Suprapubic skin (tissue), 4 donors: Measurements from ENCODE around the gene P2RX2. TPM values are rescaled to one million over a fixed set of nuclear protein-coding genes. Genes with fewer than 3 reads are reported as not detected.

Experiments
- DNase-seq, 2 donors: peaks; one replicate each; pipeline ENCODE4 v3.0.0-alpha.2; 2019; ENCODE audit warnings: low spot score in 2 of 2
- H3K27ac ChIP-seq: fragments of 200-600 bp; sonication (generic); one replicate; pipeline ENCODE4 v1.5.1; 2019
- H3K27me3 ChIP-seq: fragments of 200-600 bp; sonication (generic); one replicate; pipeline ENCODE4 v1.5.1; 2019
- H3K36me3 ChIP-seq: fragments of 200-600 bp; sonication (generic); one replicate; pipeline ENCODE4 v1.5.1; 2019
- H3K4me1 ChIP-seq: fragments of 200-600 bp; sonication (generic); one replicate; pipeline ENCODE4 v1.5.1; 2019
- H3K4me3 ChIP-seq: fragments of 200-600 bp; sonication (generic); one replicate; pipeline ENCODE4 v1.5.1; 2019; ENCODE audit warnings: mild to moderate bottlenecking
- H3K9me3 ChIP-seq: fragments of 200-600 bp; sonication (generic); one replicate; pipeline ENCODE4 v1.5.1; 2019
- EP300 ChIP-seq: sonication (generic); formaldehyde crosslinking; IDR thresholded peaks from one replicate; pipeline ENCODE4 v1.6.1; 2017; ENCODE audit warnings: antibody characterized with exemption
- POLR2A ChIP-seq, 2 donors: fragments of 450-650 bp; IDR thresholded peaks; one replicate each; pipeline ENCODE4 v1.6.1; 2017; ENCODE audit warnings: antibody characterized with exemption in 2 of 2, mild to moderate bottlenecking in 2 of 2, moderate library complexity in 2 of 2
- POLR2AphosphoS5 ChIP-seq, 3 donors: sonication (generic); formaldehyde crosslinking; IDR thresholded peaks; one replicate each; pipeline ENCODE4 v1.6.1; 2017; ENCODE audit warnings: antibody characterized with exemption in 3 of 3
- WGBS: methylation state at CpG from one replicate; pipeline ENCODE4 v1.1.5; 2018; 5-methylcytosine and 5-hydroxymethylcytosine counted together
- total RNA-seq, 4 donors: library from RNA; depleted of rRNA; stranded (reverse); fragments of >200 nt; gene quantifications; one replicate each; pipeline ENCODE4 v1.1.0, GENCODE V29; 2016
- TF ChIP-seq, protein P1 (sequence below), 2 donors: fragments of 200-600 bp in 1 of 2; fragments of 450-650 bp in 1 of 2; sonication (generic) in 1 of 2; IDR thresholded peaks; one replicate each; pipeline ENCODE4 v1.5.1; 2016 to 2019; ENCODE audit warnings: antibody characterized with exemption in 2 of 2, mild to moderate bottlenecking in 1 of 2, moderate library complexity in 1 of 2

The P2RX2 gene
- total RNA-seq, 4 donors from 2014 or later: not detected

DNA sequence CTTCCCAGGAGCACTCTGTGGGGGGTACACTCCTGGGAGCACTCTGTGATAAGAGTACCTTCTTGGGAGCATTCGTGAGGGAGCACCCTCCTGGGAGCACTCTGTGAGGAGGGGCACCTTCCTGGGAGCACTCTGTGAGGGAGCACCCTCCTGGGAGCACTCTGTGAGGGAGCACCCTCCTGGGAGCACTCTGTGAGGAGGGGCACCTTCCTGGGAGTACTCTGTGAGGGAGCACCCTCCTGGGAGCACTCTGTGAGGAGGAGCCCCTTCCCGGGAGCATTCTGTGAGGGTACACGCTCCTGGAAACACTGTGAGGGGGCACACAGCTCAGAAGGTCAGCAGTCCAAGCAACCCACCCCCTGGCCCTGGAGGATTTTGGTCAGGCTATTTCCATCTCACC lies 30.8 kb upstream of the P2RX2 start:
- 93% methylated on average over 2 of the region's 3 CpGs for whole genome bisulfite sequencing
- Histone ChIP-seq H3K36me3 (peaks cover 11% of the 10 kb centered on the region), H3K4me3 (no peak overlapping the region), H3K27ac (no peak overlapping the region), H3K9me3 (no peaks in the 10 kb centered on the region), H3K27me3 (no peaks in the 10 kb centered on the region), H3K4me1 (no peaks in the 10 kb centered on the region)
- DNase-seq: no peak
- TF ChIP-seq, protein P1, sequence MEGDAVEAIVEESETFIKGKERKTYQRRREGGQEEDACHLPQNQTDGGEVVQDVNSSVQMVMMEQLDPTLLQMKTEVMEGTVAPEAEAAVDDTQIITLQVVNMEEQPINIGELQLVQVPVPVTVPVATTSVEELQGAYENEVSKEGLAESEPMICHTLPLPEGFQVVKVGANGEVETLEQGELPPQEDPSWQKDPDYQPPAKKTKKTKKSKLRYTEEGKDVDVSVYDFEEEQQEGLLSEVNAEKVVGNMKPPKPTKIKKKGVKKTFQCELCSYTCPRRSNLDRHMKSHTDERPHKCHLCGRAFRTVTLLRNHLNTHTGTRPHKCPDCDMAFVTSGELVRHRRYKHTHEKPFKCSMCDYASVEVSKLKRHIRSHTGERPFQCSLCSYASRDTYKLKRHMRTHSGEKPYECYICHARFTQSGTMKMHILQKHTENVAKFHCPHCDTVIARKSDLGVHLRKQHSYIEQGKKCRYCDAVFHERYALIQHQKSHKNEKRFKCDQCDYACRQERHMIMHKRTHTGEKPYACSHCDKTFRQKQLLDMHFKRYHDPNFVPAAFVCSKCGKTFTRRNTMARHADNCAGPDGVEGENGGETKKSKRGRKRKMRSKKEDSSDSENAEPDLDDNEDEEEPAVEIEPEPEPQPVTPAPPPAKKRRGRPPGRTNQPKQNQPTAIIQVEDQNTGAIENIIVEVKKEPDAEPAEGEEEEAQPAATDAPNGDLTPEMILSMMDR (IDR thresholded peaks at IDR 0.05): no peak
- TF ChIP-seq POLR2AphosphoS5 (IDR thresholded peaks at IDR 0.05) (no peak), POLR2A (IDR thresholded peaks at IDR 0.05) (no peak), EP300 (no peak)

DNA sequence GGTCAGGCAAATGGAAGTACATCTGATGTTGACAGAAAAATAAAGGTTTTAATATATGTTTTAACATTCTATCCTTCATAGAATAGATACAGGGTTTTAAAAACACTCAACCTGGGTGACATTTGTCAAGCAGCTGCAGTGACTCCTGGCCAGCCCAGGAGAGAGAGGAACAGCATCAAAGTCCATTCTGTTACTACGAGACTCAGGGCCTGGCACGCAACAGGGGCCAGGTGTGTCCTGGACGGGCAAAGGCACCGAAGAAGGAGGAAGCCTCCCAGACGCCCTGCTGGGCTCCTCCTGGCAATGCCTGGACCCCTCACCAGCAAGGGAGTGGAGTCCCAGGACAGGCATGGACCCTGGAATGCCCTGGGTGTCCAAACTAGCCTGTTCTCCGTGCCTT lies 30.3 kb upstream of the P2RX2 start:
- TF ChIP-seq, protein P1 (IDR thresholded peaks at IDR 0.05): no peak
- no peak for TF ChIP-seq POLR2A (IDR thresholded peaks at IDR 0.05)
- no peak for TF ChIP-seq EP300
- no peak for TF ChIP-seq POLR2AphosphoS5 (IDR thresholded peaks at IDR 0.05)
- WGBS: 85% methylated on average over 6 of the region's 6 CpGs
- Histone ChIP-seq H3K9me3 (no peaks in the 10 kb centered on the region), H3K27me3 (no peaks in the 10 kb centered on the region), H3K4me3 (no peak overlapping the region), H3K27ac (no peak overlapping the region), H3K4me1 (no peaks in the 10 kb centered on the region), H3K36me3 (peaks cover 8% of the 10 kb centered on the region)
- DNase-seq: no peak

DNA sequence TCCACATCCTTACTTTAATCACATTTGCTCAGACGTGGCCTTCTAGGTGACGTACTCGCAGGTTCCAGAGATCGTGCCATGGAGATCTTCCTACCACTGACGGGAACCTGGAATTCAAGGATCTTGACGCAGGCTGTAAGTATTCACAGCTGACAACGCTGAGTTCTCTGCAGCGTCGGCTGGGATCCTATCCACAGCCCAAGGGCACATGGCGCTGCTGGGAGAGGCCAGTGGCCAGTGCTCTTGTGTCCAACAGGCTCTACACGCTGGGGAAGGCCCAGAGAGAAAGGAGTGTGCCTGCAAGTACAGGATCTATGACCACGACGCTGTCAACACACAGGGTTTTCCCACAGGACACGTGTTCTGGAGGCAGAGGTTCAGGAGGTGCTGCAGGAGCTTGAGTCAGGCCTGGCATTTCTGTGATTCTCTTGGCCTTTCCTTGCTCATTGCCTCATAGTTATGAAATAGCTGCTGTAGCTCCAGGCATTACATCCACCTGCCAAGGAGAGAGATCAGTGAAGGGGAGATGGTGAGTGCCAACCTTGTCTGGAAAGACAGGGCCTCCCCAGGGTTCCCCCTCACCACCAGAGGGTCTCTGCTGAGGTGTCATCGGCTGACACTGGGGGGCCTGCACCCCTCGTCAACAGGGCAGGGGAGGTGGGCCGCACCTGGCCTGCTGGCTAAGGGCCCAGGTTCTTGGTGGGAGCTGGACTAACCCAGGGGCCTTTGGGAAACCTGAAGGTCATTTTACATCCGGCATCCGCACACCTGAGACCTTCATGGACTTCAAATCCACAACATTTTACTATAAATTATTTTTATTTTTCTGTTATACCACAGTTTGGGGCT lies 29.5 kb upstream of the P2RX2 start:
- DNase-seq: no peak
- Histone ChIP-seq H3K9me3 (no peaks in the 10 kb centered on the region), H3K27me3 (no peaks in the 10 kb centered on the region), H3K36me3 (peaks cover 5% of the 10 kb centered on the region), H3K27ac (no peak overlapping the region), H3K4me1 (peaks cover 7% of the 10 kb centered on the region), H3K4me3 (no peak overlapping the region)
- 93% methylated on average over 19 of the region's 19 CpGs for WGBS
- TF ChIP-seq, protein P1 (IDR thresholded peaks at IDR 0.05): no peak
- TF ChIP-seq EP300: no peak
- TF ChIP-seq POLR2AphosphoS5 (IDR thresholded peaks at IDR 0.05): no peak
- no peak for TF ChIP-seq POLR2A (IDR thresholded peaks at IDR 0.05)

DNA sequence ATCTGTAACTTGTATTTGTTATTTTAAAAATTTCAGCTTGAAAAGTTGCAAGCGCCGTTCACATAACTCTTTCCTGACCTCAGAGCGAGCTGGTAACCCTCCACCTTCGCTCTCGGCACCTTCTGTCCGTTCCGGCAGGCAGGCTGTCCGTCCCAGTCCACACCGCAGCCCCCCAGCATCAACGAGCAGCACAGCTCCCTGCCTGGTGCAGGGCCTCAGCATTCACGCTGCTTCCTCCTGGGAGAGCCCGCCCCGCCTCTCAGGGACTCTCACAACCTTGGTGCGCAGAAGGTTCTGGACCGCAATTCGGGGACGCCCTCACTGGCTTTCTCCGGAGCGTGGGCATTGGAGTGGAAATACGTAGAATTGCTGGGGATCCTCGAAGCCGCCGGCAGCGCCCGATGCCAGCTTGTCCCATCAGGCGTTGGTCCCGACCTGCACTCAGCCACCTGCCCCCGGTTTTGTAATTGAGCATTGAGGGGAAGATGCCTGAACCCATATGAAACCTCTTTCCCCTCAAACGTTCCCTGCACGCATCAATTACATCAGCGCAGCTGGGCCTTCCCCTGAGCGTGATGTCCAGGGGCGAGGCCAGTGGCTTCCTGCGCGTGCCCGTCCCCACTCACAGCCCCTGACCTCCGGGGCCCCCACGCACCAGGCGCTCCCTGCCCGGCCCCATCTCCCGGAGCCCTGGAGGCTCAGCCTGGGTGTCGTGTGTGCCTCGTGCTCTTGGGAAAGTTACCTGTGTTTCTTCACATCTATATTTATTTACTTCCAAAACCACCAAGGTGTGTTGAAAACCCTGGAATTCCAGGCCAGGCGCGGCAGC lies 27.3 kb upstream of the P2RX2 start:
- H3K9me3 ChIP-seq: no peaks in the 10 kb centered on the region
- TF ChIP-seq POLR2A (IDR thresholded peaks at IDR 0.05) (no peak), POLR2AphosphoS5 (IDR thresholded peaks at IDR 0.05) (no peak), EP300 (no peak)
- TF ChIP-seq, protein P1 (IDR thresholded peaks at IDR 0.05): no peak
- no peak for DNase-seq
- peaks cover 2% of the 10 kb centered on the region for H3K27me3 ChIP-seq
- H3K36me3 ChIP-seq: no peaks in the 10 kb centered on the region
- H3K27ac ChIP-seq: no peak overlapping the region
- H3K4me3 ChIP-seq: no peak overlapping the region
- peaks cover 8% of the 10 kb centered on the region for H3K4me1 ChIP-seq
- 89% methylated on average over 40 of the region's 45 CpGs for WGBS
